Neuronal stem cell (in vitro differentiated cells): Measurements from ENCODE around the gene CASP6.

Experiments
- DNase-seq: peaks from one replicate; pipeline ENCODE4 v3.0.0-alpha.2; 2013; ENCODE audit warnings: low spot score
- H2AFZ ChIP-seq: one replicate; pipeline ENCODE4 v1.6.1; 2013; ENCODE audit warnings: mild to moderate bottlenecking, low read length, inconsistent platforms
- H2AK5ac ChIP-seq: 2 replicates; pipeline ENCODE4 v1.6.1; 2013; ENCODE audit warnings: low read depth, mild to moderate bottlenecking, inconsistent platforms, low read length, moderate library complexity, mixed read lengths
- H2BK120ac ChIP-seq: 2 replicates; pipeline ENCODE4 v1.6.1; 2013; ENCODE audit warnings: low read depth, mild to moderate bottlenecking, inconsistent platforms, low read length, moderate library complexity, mixed read lengths
- H2BK12ac ChIP-seq: one replicate; pipeline ENCODE4 v1.6.1; 2013; ENCODE audit warnings: low read length, inconsistent platforms
- H2BK15ac ChIP-seq: 2 replicates; pipeline ENCODE4 v1.6.1; 2013; ENCODE audit warnings: mild to moderate bottlenecking, low read length, inconsistent platforms, mixed read lengths
- H2BK5ac ChIP-seq: one replicate; pipeline ENCODE4 v1.6.1; 2013; ENCODE audit warnings: inconsistent platforms, mild to moderate bottlenecking, low read length, moderate library complexity
- H3K14ac ChIP-seq: one replicate; pipeline ENCODE4 v1.6.1; 2013; ENCODE audit warnings: low read length, inconsistent platforms
- H3K18ac ChIP-seq: 2 replicates; pipeline ENCODE4 v1.6.1; 2013; ENCODE audit warnings: low read length, inconsistent platforms
- H3K23ac ChIP-seq: 2 replicates; pipeline ENCODE4 v1.6.1; 2013; ENCODE audit warnings: low read depth, mild to moderate bottlenecking, mixed read lengths, low read length, inconsistent platforms; ENCODE audit not compliant: poor library complexity
- H3K27ac ChIP-seq: replicated peaks from 3 replicates; pipeline ENCODE4 v1.5.1; 2013; ENCODE audit warnings: low read length, inconsistent platforms
- H3K27me3 ChIP-seq, 3 experiments: 2 replicates each; pipeline ENCODE4 v1.6.1; 2013; ENCODE audit warnings: low read length in 3 of 3, mild to moderate bottlenecking in 2 of 3, inconsistent platforms in 1 of 3, low read depth in 1 of 3, mixed read lengths in 1 of 3, moderate library complexity in 1 of 3; ENCODE audit not compliant: control insufficient read depth in 3 of 3, insufficient read depth in 3 of 3
- H3K36me3 ChIP-seq, 2 donors: replicated peaks in 1 of 2; 2 replicates each; pipeline ENCODE4 v1.6.1; 2013; ENCODE audit warnings: low read length in 2 of 2; ENCODE audit not compliant: control insufficient read depth in 2 of 2, insufficient read depth in 2 of 2
- H3K4ac ChIP-seq: 2 replicates; pipeline ENCODE4 v1.6.1; 2013; ENCODE audit warnings: inconsistent platforms, mild to moderate bottlenecking, low read length, moderate library complexity
- H3K4me1 ChIP-seq, 2 donors: 1 replicate in 1 of 2; 2 replicates in 1 of 2; pipeline ENCODE4 v1.6.1; 2013; ENCODE audit warnings: low read length in 2 of 2, low read depth in 1 of 2; ENCODE audit not compliant: control insufficient read depth in 2 of 2, insufficient read depth in 1 of 2
- H3K4me2 ChIP-seq: one replicate; pipeline ENCODE4 v1.6.1; 2013; ENCODE audit warnings: mild to moderate bottlenecking, low read length, inconsistent platforms; ENCODE audit not compliant: insufficient read depth, poor library complexity, severe bottlenecking
- H3K4me3 ChIP-seq, 2 donors: 2 replicates each; pipeline ENCODE4 v1.5.1; 2013; ENCODE audit warnings: low read length in 2 of 2, mild to moderate bottlenecking in 2 of 2, inconsistent platforms in 1 of 2, moderate library complexity in 1 of 2
- H3K79me1 ChIP-seq: one replicate; pipeline ENCODE4 v1.6.1; 2013; ENCODE audit warnings: low read depth, mild to moderate bottlenecking, inconsistent platforms, low read length, moderate library complexity
- H3K9ac ChIP-seq: one replicate; pipeline ENCODE4 v1.6.1; 2013; ENCODE audit warnings: mild to moderate bottlenecking, low read depth, low read length, inconsistent platforms; ENCODE audit not compliant: poor library complexity
- H3K9me3 ChIP-seq, 2 donors: replicated peaks in 1 of 2; 2 replicates each; pipeline versions ENCODE3 to v1.6.1; 2013; ENCODE audit warnings: low read length in 2 of 2, mild to moderate bottlenecking in 2 of 2, inconsistent platforms in 1 of 2, low read depth in 1 of 2, mixed read lengths in 1 of 2, moderate library complexity in 1 of 2; ENCODE audit not compliant: control insufficient read depth in 2 of 2, insufficient read depth in 1 of 2
- H4K8ac ChIP-seq: one replicate; pipeline ENCODE4 v1.6.1; 2013; ENCODE audit warnings: low read depth, mild to moderate bottlenecking, inconsistent platforms, low read length, moderate library complexity
- H4K91ac ChIP-seq: one replicate; pipeline ENCODE4 v1.6.1; 2013; ENCODE audit warnings: low read length, low read depth, mild to moderate bottlenecking, inconsistent platforms; ENCODE audit not compliant: poor library complexity
- WGBS, 2 donors: extraction: QIAGEN DNeasy Blood & Tissue Kit; methylation state at CpG; one replicate each; pipeline ENCODE4 v1.1.7; 2013; ENCODE audit warnings: missing lambda C conversion rate in 2 of 2, mixed read lengths in 1 of 2; ENCODE audit not compliant: insufficient read length in 2 of 2, insufficient replicate concordance in 1 of 2; ENCODE audit errors: extremely low coverage in 2 of 2; 5-methylcytosine and 5-hydroxymethylcytosine counted together

Gene CASP6

DNA sequence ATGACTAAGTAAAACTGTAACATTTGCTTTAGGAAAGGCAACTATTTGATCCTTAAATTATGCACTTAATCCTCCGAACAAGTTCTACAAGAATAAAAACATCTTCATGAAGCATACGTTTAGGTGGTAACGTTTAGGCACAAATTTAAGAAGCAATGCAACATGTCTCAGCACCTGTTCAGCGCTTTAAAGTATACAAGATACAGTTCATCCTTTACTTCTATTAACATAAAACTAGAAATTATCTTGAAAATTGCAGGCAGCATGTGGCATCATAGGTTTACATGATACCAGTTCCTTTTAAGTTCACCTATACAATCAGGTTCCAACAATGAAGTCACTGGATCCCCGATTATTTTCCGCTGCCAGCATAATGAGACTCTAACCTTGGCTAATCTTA, 25.1 kb upstream of the CASP6 start:
- whole genome bisulfite sequencing, 2 donors: no CpG with 5 or more reads among the region's 6 CpGs
- no peak overlapping the region for H4K8ac ChIP-seq
- H3K23ac ChIP-seq: no peak overlapping the region
- no peak overlapping the region for H3K27ac ChIP-seq
- peaks cover 0 to 13% (median 9%) of the 10 kb centered on the region in 3 experiments for H3K27me3 ChIP-seq
- H3K4ac ChIP-seq: no peak overlapping the region
- no peak overlapping the region for H3K18ac ChIP-seq
- no peak overlapping the region for H2BK15ac ChIP-seq
- H3K4me3 ChIP-seq: no peak overlapping the region
- H2AFZ ChIP-seq: no peak overlapping the region
- H3K4me2 ChIP-seq: no peak overlapping the region
- DNase-seq: no peak
- no peak overlapping the region for H2BK120ac ChIP-seq
- H4K91ac ChIP-seq: no peak overlapping the region
- H3K14ac ChIP-seq: no peak overlapping the region
- H3K9ac ChIP-seq: no peak overlapping the region
- H3K36me3 ChIP-seq: no peaks in the 10 kb centered on the region
- no peak overlapping the region for H2BK12ac ChIP-seq
- H3K9me3 ChIP-seq: no peaks in the 10 kb centered on the region
- H2AK5ac ChIP-seq: no peak overlapping the region
- H3K79me1 ChIP-seq: peaks cover 2% of the 10 kb centered on the region
- no peak overlapping the region for H2BK5ac ChIP-seq
- peaks cover 0 to 3% of the 10 kb centered on the region in 2 donors for H3K4me1 ChIP-seq

DNA sequence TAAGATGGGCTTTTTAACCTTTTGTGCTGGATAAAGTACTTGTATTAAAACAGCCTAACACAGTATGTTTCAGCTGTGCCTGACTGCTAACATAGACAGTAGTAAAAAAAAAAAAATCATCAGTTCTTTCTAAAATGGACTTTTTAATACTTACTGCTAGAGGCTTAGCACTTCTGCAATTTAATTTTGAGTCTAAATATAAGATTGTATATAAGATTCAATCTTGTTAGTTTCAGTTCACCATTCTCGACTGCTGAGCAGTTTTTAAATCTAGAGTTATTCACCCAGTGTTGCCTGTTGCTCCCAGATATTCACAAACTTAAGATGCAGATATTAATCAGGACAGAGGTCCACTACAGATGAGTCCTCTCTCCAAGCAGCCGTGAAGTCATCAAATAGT, 19.9 kb upstream of the CASP6 start:
- no peak overlapping the region for H2AK5ac ChIP-seq
- no peak overlapping the region for H2BK15ac ChIP-seq
- no peak overlapping the region for H2AFZ ChIP-seq
- DNase-seq: no peak
- no peak overlapping the region for H2BK12ac ChIP-seq
- no peaks in the 10 kb centered on the region for H3K27me3 ChIP-seq
- no peak overlapping the region for H3K4me3 ChIP-seq
- H3K9ac ChIP-seq: no peak overlapping the region
- no peak overlapping the region for H3K4ac ChIP-seq
- peaks cover 0 to 6% of the 10 kb centered on the region in 2 donors for H3K9me3 ChIP-seq
- no peak overlapping the region for H4K8ac ChIP-seq
- H3K36me3 ChIP-seq: no peaks in the 10 kb centered on the region
- no peak overlapping the region for H3K14ac ChIP-seq
- no peak overlapping the region for H3K18ac ChIP-seq
- H2BK120ac ChIP-seq: no peak overlapping the region
- WGBS, 2 donors: no CpG with 5 or more reads among the region's 2 CpGs
- no peak overlapping the region for H3K4me2 ChIP-seq
- H3K4me1 ChIP-seq: no peaks in the 10 kb centered on the region
- H3K79me1 ChIP-seq: no peaks in the 10 kb centered on the region
- H3K27ac ChIP-seq: no peak overlapping the region
- H3K23ac ChIP-seq: no peak overlapping the region
- H4K91ac ChIP-seq: no peak overlapping the region
- no peak overlapping the region for H2BK5ac ChIP-seq

DNA sequence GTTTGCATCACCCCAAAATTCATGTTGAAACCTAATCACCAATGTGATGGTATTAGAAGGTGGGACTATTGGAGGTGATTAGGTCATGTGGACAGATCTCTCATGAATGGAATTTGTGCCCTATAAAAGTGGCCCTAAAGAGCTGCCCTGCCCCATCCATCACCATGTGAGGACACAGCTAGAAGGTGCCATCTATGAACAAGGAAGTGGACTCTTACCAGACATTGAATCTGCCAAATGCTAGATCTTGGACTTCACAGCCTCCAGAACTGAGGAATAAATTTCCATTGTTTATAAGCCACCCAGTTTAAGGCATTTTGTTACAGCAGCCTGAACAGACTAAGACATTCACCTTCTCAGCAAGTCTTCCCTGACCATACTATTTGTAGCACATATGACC, 19.1 kb upstream of the CASP6 start:
- no peak overlapping the region for H2AK5ac ChIP-seq
- no peak overlapping the region for H3K9ac ChIP-seq
- DNase-seq: no peak
- H4K91ac ChIP-seq: no peak overlapping the region
- no peak overlapping the region for H3K23ac ChIP-seq
- peaks cover 0 to 6% of the 10 kb centered on the region in 2 donors for H3K9me3 ChIP-seq
- no peak overlapping the region for H2BK120ac ChIP-seq
- no peak overlapping the region for H3K4me2 ChIP-seq
- no peak overlapping the region for H3K18ac ChIP-seq
- no peaks in the 10 kb centered on the region for H3K79me1 ChIP-seq
- H2BK15ac ChIP-seq: no peak overlapping the region
- H2BK5ac ChIP-seq: no peak overlapping the region
- H3K27ac ChIP-seq: no peak overlapping the region
- no peak overlapping the region for H3K4ac ChIP-seq
- H2BK12ac ChIP-seq: no peak overlapping the region
- H3K14ac ChIP-seq: no peak overlapping the region
- H2AFZ ChIP-seq: no peak overlapping the region
- H3K27me3 ChIP-seq: no peaks in the 10 kb centered on the region
- H3K4me1 ChIP-seq: no peaks in the 10 kb centered on the region
- H4K8ac ChIP-seq: no peak overlapping the region
- H3K36me3 ChIP-seq: peaks cover 0 to 1% of the 10 kb centered on the region in 2 donors
- no peak overlapping the region for H3K4me3 ChIP-seq

DNA sequence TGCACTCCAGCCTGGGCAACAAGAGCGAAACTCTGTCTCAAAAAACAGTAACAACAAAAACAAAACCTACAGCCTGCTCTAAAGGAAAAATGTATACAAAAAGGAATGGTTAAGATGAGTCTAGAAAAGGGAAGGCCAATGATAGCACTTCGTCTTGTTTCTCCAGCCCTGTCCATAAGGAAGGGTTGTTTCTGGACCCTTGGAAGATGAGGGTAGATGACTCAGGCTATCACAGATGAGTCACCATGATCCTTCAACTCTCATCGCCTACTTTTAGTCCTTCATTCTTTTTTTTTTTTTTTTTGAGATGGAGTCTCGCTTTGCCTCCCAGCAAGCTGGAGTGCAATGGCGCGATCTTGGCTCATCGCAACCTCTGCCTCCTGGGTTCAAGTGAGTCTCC, 17.8 kb upstream of the CASP6 start:
- Histone ChIP-seq H3K14ac (no peak overlapping the region), H3K18ac (no peak overlapping the region), H3K4me3 (no peak overlapping the region), H3K9ac (no peak overlapping the region), H3K4me2 (no peak overlapping the region), H2AK5ac (no peak overlapping the region), H2BK5ac (no peak overlapping the region), H3K27me3 (no peaks in the 10 kb centered on the region), H3K4ac (no peak overlapping the region), H2BK15ac (no peak overlapping the region), H2AFZ (no peak overlapping the region), H2BK120ac (no peak overlapping the region), H3K36me3 (peaks cover 1 to 10% of the 10 kb centered on the region in 2 donors), H3K9me3 (peaks cover 0 to 6% of the 10 kb centered on the region in 2 donors), H3K4me1 (no peaks in the 10 kb centered on the region), H4K91ac (no peak overlapping the region), H4K8ac (no peak overlapping the region), H2BK12ac (no peak overlapping the region), H3K79me1 (no peaks in the 10 kb centered on the region), H3K23ac (no peak overlapping the region), H3K27ac (no peak overlapping the region)
- no CpG with 5 or more reads among the region's 7 CpGs for WGBS, 2 donors
- no peak for DNase-seq
